Hepatocyte (in vitro differentiated cells): Measurements from ENCODE around the gene ANKRD10. TPM values are rescaled to one million over a fixed set of nuclear protein-coding genes. Genes with fewer than 3 reads are reported as not detected.

Experiments used
- polyA plus RNA-seq: library from polyadenylated mRNA; unstranded; fragments of >200 nt; fragmentation: Nextera tagmentation; extraction: Ambion mirVana; gene quantifications from 2 replicates; pipeline ENCODE4 v1.2.1, GENCODE V29; 2016
- small RNA-seq: library from RNA; depleted of rRNA; stranded (forward); fragments of <200 nt; gene quantifications from one replicate; pipeline ENCODE3, GENCODE V24; 2014
- total RNA-seq: library from RNA; depleted of rRNA; stranded (reverse); fragments of >200 nt; gene quantifications from 2 replicates; pipeline ENCODE4 v1.2.3, GENCODE V29; 2014

The ANKRD10 gene
- total and polyA plus RNA-seq, 2 experiments from 2014 or later: 104 to 143 TPM

Small RNA genes within 50 kb of the gene (small RNA-seq; reads per million reads assigned to genes)
- gene AL442128.1: not detected

Other genes with a start within 250 kb of the ANKRD10 start
- 70.9 and 72.9 TPM in 2 replicates for gene CARS2, start 209.0 kb downstream of the ANKRD10 start, total RNA-seq
- 105 and 127 TPM in 2 replicates for gene CARS2, start 209.0 kb downstream of the ANKRD10 start, polyA plus RNA-seq
- 14.7 and 15.7 TPM in 2 replicates for gene ING1, start 201.4 kb downstream of the ANKRD10 start, total RNA-seq
- 24.2 and 26.4 TPM in 2 replicates for gene ING1, start 201.4 kb downstream of the ANKRD10 start, polyA plus RNA-seq
- 46.8 and 49.5 TPM in 2 replicates for gene ARHGEF7, start 200.2 kb upstream of the ANKRD10 start, total RNA-seq
- 30.1 and 35.4 TPM in 2 replicates for gene ARHGEF7, start 200.2 kb upstream of the ANKRD10 start, polyA plus RNA-seq